A549 (cell line): ENCODE data around the gene CDKN2D. TPM values are rescaled to one million over a fixed set of nuclear protein-coding genes. Genes with fewer than 3 reads are reported as not detected.

ENCODE experiments used
- ATAC-seq, 2 experiments: fragments of 200-7000 bp in 1 of 2; fragments of >200 bp in 1 of 2; cut with Nextera tagmentation in 1 of 2; cut with Tn5 transposase in 1 of 2; 3 replicates each; pipeline versions ENCODE4 v1.8.0 to v1.9.1; 2018 to 2020; ENCODE audit warnings: mild to moderate bottlenecking in 1 of 2, moderate library complexity in 1 of 2
- CTCF ChIA-PET: fragments of 300-600 bp; sonication (Branson Sonifier 250); formaldehyde crosslinking; extraction: SDS; loops from one replicate; lab custom pipeline; 2021; ENCODE audit warnings: antibody characterized with exemption, inconsistent platforms; lab: Yijun Ruan, JAX
- POLR2A ChIA-PET: fragments of 350-600 bp; formaldehyde crosslinking; extraction: SDS; loops from one replicate; lab custom pipeline; 2021; ENCODE audit warnings: antibody characterized with exemption, inconsistent platforms; lab: Yijun Ruan, JAX
- DNase-seq, 2 experiments: peaks; one replicate each; pipeline versions ENCODE4 v3.0.0 to v3.0.0-alpha.2; 2011 to 2016; ENCODE audit warnings: low read depth in 1 of 2, low spot score in 1 of 2
- FAIRE-seq: peaks from 2 replicates; lab custom pipeline; 2011; peaks lifted over from hg19 to GRCh38; lab: Jason Lieb, UNC
- H3K27ac ChIP-seq, 2 experiments: fragments of >200 bp; sonication (Bioruptor Twin); formaldehyde crosslinking; 3 replicates each; pipeline ENCODE4 v1.5.1; 2016 to 2017
- H3K4me1 ChIP-seq: fragments of >200 bp; sonication (Bioruptor Twin); formaldehyde crosslinking; 3 replicates; pipeline ENCODE4 v1.6.1; 2016
- H3K4me2 ChIP-seq: fragments of >200 bp; sonication (Bioruptor Twin); formaldehyde crosslinking; 3 replicates; pipeline ENCODE4 v1.6.1; 2016
- H3K4me3 ChIP-seq: fragments of >200 bp; sonication (Bioruptor Twin); formaldehyde crosslinking; 3 replicates; pipeline ENCODE4 v1.5.1; 2016
- H3K9me3 ChIP-seq: fragments of >200 bp; sonication (Bioruptor Twin); formaldehyde crosslinking; 3 replicates; pipeline ENCODE4 v1.6.1; 2016
- CEBPB ChIP-seq, 2 experiments: fragments of >200 bp in 1 of 2; sonication (Bioruptor Twin) in 1 of 2; formaldehyde crosslinking in 1 of 2; IDR thresholded peaks; 2 replicates each; pipeline ENCODE4 v1.6.1; 2012 to 2016
- CHD2 ChIP-seq: fragments of 150-350 bp; IDR thresholded peaks from 2 replicates; pipeline ENCODE4 v1.6.1; 2014; ENCODE audit warnings: low read length; ENCODE audit not compliant: partially characterized antibody
- CHD4 ChIP-seq: fragments of 200-600 bp; sonication (generic); IDR thresholded peaks from 2 replicates; pipeline ENCODE4 v1.6.1; 2016; ENCODE audit warnings: antibody characterized with exemption, mild to moderate bottlenecking, borderline replicate concordance
- GATA3 ChIP-seq: IDR thresholded peaks from 2 replicates; pipeline ENCODE4 v1.6.1; 2012; ENCODE audit warnings: borderline replicate concordance
- HDAC2 ChIP-seq: fragments of 200-600 bp; sonication (generic); IDR thresholded peaks from 2 replicates; pipeline ENCODE4 v1.6.1; 2016
- HOXB13 ChIP-seq: fragments of 250-450 bp; sonication (Bioruptor Pico); IDR thresholded peaks from 2 replicates; pipeline ENCODE4 v1.5.0; 2020; ENCODE audit warnings: low read depth, mild to moderate bottlenecking, moderate library complexity
- KDM1A ChIP-seq: fragments of 200-600 bp; sonication (generic); IDR thresholded peaks from 2 replicates; pipeline ENCODE4 v1.6.1; 2016; ENCODE audit warnings: low read depth, mild to moderate bottlenecking
- MAFK ChIP-seq: fragments of 450-650 bp; IDR thresholded peaks from 2 replicates; pipeline ENCODE4 v1.6.1; 2014; ENCODE audit not compliant: partially characterized antibody
- MYC ChIP-seq: IDR thresholded peaks from 2 replicates; pipeline ENCODE4 v1.6.1; 2012; ENCODE audit warnings: mild to moderate bottlenecking, inconsistent platforms, low read length, improper control_type of control experiment, borderline replicate concordance
- NPAS2 ChIP-seq: fragments of 250-450 bp; sonication (Bioruptor Pico); IDR thresholded peaks from 2 replicates; pipeline ENCODE4 v1.8.0; 2022; ENCODE audit warnings: mild to moderate bottlenecking, moderate library complexity, borderline replicate concordance
- PBX3 ChIP-seq: IDR thresholded peaks from 2 replicates; pipeline ENCODE4 v1.6.1; 2012
- RARB ChIP-seq: fragments of 250-450 bp; sonication (Bioruptor Pico); IDR thresholded peaks from 2 replicates; pipeline ENCODE4 v1.8.0; 2021; ENCODE audit warnings: mild to moderate bottlenecking, moderate library complexity
- REST ChIP-seq: fragments of 200-600 bp; sonication (generic); IDR thresholded peaks from 2 replicates; pipeline ENCODE4 v1.6.1; 2016; ENCODE audit warnings: antibody characterized with exemption, mild to moderate bottlenecking, moderate library complexity
- SMC3 ChIP-seq: fragments of >200 bp; sonication (Bioruptor Twin); formaldehyde crosslinking; IDR thresholded peaks from 3 replicates; pipeline ENCODE4 v1.6.1; 2018; ENCODE audit warnings: inconsistent platforms
- TFCP2L1 ChIP-seq: fragments of 250-450 bp; sonication (Bioruptor Pico); IDR thresholded peaks from 2 replicates; pipeline ENCODE4 v1.5.0; 2021; ENCODE audit warnings: mild to moderate bottlenecking
- ZFP36 ChIP-seq: fragments of 450-650 bp; IDR thresholded peaks from 2 replicates; pipeline ENCODE4 v1.6.1; 2014; ENCODE audit warnings: borderline replicate concordance; ENCODE audit not compliant: partially characterized antibody
- ZNF302 ChIP-seq: fragments of 250-450 bp; sonication (Bioruptor Pico); IDR thresholded peaks from 2 replicates; pipeline ENCODE4 v1.9.0; 2021; ENCODE audit warnings: inconsistent platforms, mild to moderate bottlenecking, moderate library complexity
- WGBS: methylation state at CpG from one replicate; pipeline ENCODE4 v1.1.6; 2017; ENCODE audit errors: missing lambda C conversion rate; 5-methylcytosine and 5-hydroxymethylcytosine counted together
- polyA plus RNA-seq, 4 experiments: library from polyadenylated mRNA; depleted of rRNA in 3 of 4; stranded (reverse); fragments of >200 nt; fragmentation: RNase III in 1 of 4; extraction: RNeasy Plus Mini Kit Qiagen cat#74134 plus additional on column Dnase treatment in 1 of 4; gene quantifications; 2 replicates in 3 of 4; 3 replicates in 1 of 4; pipeline ENCODE4 v1.2.3, GENCODE V29; 2011 to 2017
- TF ChIP-seq, protein P1 (sequence below): fragments of >200 bp; sonication (Bioruptor Twin); formaldehyde crosslinking; IDR thresholded peaks from 3 replicates; pipeline ENCODE4 v1.6.1; 2016
- TF ChIP-seq, protein P2 (sequence below): fragments of 150-350 bp; IDR thresholded peaks from 2 replicates; pipeline ENCODE4 v1.6.1; 2014; ENCODE audit warnings: low read depth, mild to moderate bottlenecking, low read length
- TF ChIP-seq, protein P3 (sequence below): fragments of 450-650 bp; IDR thresholded peaks from 2 replicates; pipeline ENCODE4 v1.6.1; 2014; ENCODE audit warnings: antibody characterized with exemption
- TF ChIP-seq, protein P4 (sequence below): IDR thresholded peaks from 2 replicates; pipeline ENCODE4 v1.6.1; 2012
- TF ChIP-seq, protein P5 (sequence below): IDR thresholded peaks from 2 replicates; pipeline ENCODE4 v1.6.1; 2012; ENCODE audit warnings: low read depth, borderline replicate concordance

The CDKN2D gene
- polyA plus RNA-seq, 2 of the 4 experiments (the other 2 are of a cell fraction) = 3.1 to 4.3 TPM

- no peak overlapping the region for H3K4me2 ChIP-seq
- DNase-seq = no peak
- 85% methylated on average over 15 of the region's 15 CpGs for WGBS
- no peak overlapping the region for H3K27ac ChIP-seq
- POLR2A ChIA-PET = no interaction called here
- no peaks in the 10 kb centered on the region for H3K4me1 ChIP-seq
- CTCF ChIA-PET = interaction anchor here (1.2 to 1.8 kb wide), 2 partner anchors 28 to 36 kb away, joined by 3 to 11 read pairs; no protein-coding TSS in a partner anchor
- H3K9me3 ChIP-seq = no peaks in the 10 kb centered on the region
- peak; percentile 20; the same call in 1 of the 2 replicates for TF ChIP-seq KDM1A
- no peak for TF ChIP-seq HOXB13
- TF ChIP-seq ZFP36 = peak; percentile 23
- TF ChIP-seq, all 56 proteins: peak for 2
- FAIRE-seq (no peak), ATAC-seq (no peak)
- no peak overlapping the region for H3K4me3 ChIP-seq
Measured at GRCh38 chr19:10617409-10618121, 48.8 kb upstream of the CDKN2D start.

- no peak overlapping the region for H3K4me2 ChIP-seq
- H3K4me1 ChIP-seq = no peaks in the 10 kb centered on the region
- WGBS = 94% methylated on average over 14 of the region's 14 CpGs
- ChIA-PET POLR2A (no interaction called here), CTCF (no interaction called here)
- H3K4me3 ChIP-seq = no peak overlapping the region
- DNase-seq (no peak), FAIRE-seq (no peak), ATAC-seq (no peak)
- H3K27ac ChIP-seq = no peak overlapping the region
- TF ChIP-seq SMC3 = no peak
- no peak for TF ChIP-seq RARB (CRISPR knock-in tag)
- TF ChIP-seq, protein P1, sequence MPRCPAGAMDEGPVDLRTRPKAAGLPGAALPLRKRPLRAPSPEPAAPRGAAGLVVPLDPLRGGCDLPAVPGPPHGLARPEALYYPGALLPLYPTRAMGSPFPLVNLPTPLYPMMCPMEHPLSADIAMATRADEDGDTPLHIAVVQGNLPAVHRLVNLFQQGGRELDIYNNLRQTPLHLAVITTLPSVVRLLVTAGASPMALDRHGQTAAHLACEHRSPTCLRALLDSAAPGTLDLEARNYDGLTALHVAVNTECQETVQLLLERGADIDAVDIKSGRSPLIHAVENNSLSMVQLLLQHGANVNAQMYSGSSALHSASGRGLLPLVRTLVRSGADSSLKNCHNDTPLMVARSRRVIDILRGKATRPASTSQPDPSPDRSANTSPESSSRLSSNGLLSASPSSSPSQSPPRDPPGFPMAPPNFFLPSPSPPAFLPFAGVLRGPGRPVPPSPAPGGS = no peak
- no peak for TF ChIP-seq NPAS2
- no peak for TF ChIP-seq GATA3
- no peak for TF ChIP-seq TFCP2L1 (CRISPR knock-in tag)
- TF ChIP-seq HDAC2 = no peak
- TF ChIP-seq CHD4 = no peak
- no peak for TF ChIP-seq CEBPB (IDR thresholded peaks at IDR 0.05)
- TF ChIP-seq, protein P2, sequence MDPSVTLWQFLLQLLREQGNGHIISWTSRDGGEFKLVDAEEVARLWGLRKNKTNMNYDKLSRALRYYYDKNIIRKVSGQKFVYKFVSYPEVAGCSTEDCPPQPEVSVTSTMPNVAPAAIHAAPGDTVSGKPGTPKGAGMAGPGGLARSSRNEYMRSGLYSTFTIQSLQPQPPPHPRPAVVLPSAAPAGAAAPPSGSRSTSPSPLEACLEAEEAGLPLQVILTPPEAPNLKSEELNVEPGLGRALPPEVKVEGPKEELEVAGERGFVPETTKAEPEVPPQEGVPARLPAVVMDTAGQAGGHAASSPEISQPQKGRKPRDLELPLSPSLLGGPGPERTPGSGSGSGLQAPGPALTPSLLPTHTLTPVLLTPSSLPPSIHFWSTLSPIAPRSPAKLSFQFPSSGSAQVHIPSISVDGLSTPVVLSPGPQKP = no peak
- TF ChIP-seq, protein P3, sequence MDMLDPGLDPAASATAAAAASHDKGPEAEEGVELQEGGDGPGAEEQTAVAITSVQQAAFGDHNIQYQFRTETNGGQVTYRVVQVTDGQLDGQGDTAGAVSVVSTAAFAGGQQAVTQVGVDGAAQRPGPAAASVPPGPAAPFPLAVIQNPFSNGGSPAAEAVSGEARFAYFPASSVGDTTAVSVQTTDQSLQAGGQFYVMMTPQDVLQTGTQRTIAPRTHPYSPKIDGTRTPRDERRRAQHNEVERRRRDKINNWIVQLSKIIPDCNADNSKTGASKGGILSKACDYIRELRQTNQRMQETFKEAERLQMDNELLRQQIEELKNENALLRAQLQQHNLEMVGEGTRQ = no peak
- TF ChIP-seq, protein P4, sequence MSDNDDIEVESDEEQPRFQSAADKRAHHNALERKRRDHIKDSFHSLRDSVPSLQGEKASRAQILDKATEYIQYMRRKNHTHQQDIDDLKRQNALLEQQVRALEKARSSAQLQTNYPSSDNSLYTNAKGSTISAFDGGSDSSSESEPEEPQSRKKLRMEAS = no peak
- no peak for TF ChIP-seq MYC
- no peak for TF ChIP-seq ZNF302 (CRISPR knock-in tag)
- no peaks in the 10 kb centered on the region for H3K9me3 ChIP-seq
Measured at GRCh38 chr19:10615429-10616023, 46.7 kb upstream of the CDKN2D start.

- no peak overlapping the region for H3K4me2 ChIP-seq
- 91% methylated on average over 12 of the region's 15 CpGs for WGBS
- TF ChIP-seq CHD2 (no peak), PBX3 (no peak), REST (no peak), RARB (CRISPR knock-in tag) (no peak), HDAC2 (no peak), MAFK (no peak)
- TF ChIP-seq, protein P5, sequence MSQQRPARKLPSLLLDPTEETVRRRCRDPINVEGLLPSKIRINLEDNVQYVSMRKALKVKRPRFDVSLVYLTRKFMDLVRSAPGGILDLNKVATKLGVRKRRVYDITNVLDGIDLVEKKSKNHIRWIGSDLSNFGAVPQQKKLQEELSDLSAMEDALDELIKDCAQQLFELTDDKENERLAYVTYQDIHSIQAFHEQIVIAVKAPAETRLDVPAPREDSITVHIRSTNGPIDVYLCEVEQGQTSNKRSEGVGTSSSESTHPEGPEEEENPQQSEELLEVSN = no peak
Measured at GRCh38 chr19:10612499-10613119, 43.8 kb upstream of the CDKN2D start.

More at GRCh38 chr19:10612499-10613119, 43.8 kb upstream of the CDKN2D start:
- DNase-seq (no peak), ATAC-seq (no peak), FAIRE-seq (no peak)
- CTCF ChIA-PET = no interaction called here
- POLR2A ChIA-PET = no interaction called here
- Histone ChIP-seq H3K27ac (no peak overlapping the region), H3K4me1 (no peaks in the 10 kb centered on the region), H3K9me3 (no peaks in the 10 kb centered on the region), H3K4me3 (no peak overlapping the region)
